HepG2 (cell line): ENCODE measurements around the gene SIKE1. TPM values are rescaled to one million over a fixed set of nuclear protein-coding genes. Genes with fewer than 3 reads are reported as not detected.
A peak's percentile ranks its signal among the peaks of the same experiment; 100 is the strongest.

Source experiments
- EZH2 ChIP-seq: conservative IDR thresholded peaks from 2 replicates; pipeline ENCODE4 v1.6.1; 2012; ENCODE audit warnings: mild to moderate bottlenecking, low read depth, low read length, moderate library complexity
- FOXM1 ChIP-seq: sonication (generic); formaldehyde crosslinking; IDR thresholded peaks from 2 replicates; pipeline ENCODE4 v1.5.0; 2020; ENCODE audit warnings: missing genetic modification reagents
- HNRNPH1 ChIP-seq: fragments of 200-400 bp; formaldehyde crosslinking; optimal IDR thresholded peaks from 2 replicates; pipeline ENCODE3; 2017; ENCODE audit warnings: mild to moderate bottlenecking, low read depth, low read length
- MAFF ChIP-seq: IDR thresholded peaks from 2 replicates; pipeline ENCODE4 v1.6.1; 2011; ENCODE audit warnings: low read depth, low read length, improper control_type of control experiment
- MED13 ChIP-seq: sonication (generic); formaldehyde crosslinking; IDR thresholded peaks from 2 replicates; pipeline ENCODE4 v1.5.0; 2020; ENCODE audit warnings: missing genetic modification reagents
- RXRB ChIP-seq: IDR thresholded peaks from 2 replicates; pipeline ENCODE4 v1.6.1; 2016; ENCODE audit warnings: borderline replicate concordance, missing genetic modification reagents, missing compliant biosample characterization
- SNAPC4 ChIP-seq: sonication (generic); formaldehyde crosslinking; IDR thresholded peaks from 2 replicates; pipeline ENCODE4 v1.4.0; 2020; ENCODE audit warnings: mild to moderate bottlenecking, missing genetic modification reagents
- SRSF4 ChIP-seq: fragments of 200-400 bp; formaldehyde crosslinking; IDR thresholded peaks from one replicate; pipeline ENCODE4 v1.6.1; 2018; ENCODE audit warnings: mild to moderate bottlenecking, low read depth, low read length, moderate library complexity; ENCODE audit not compliant: poor library complexity, severe bottlenecking
- SRY ChIP-seq: sonication (generic); formaldehyde crosslinking; IDR thresholded peaks from 2 replicates; pipeline ENCODE4 v1.8.0; 2022; ENCODE audit warnings: mild to moderate bottlenecking, missing genetic modification reagents
- XBP1 ChIP-seq: sonication (generic); formaldehyde crosslinking; IDR thresholded peaks from 2 replicates; pipeline ENCODE4 v1.5.0; 2020; ENCODE audit warnings: missing genetic modification reagents
- ZBTB4 ChIP-seq: sonication (generic); formaldehyde crosslinking; IDR thresholded peaks from 2 replicates; pipeline ENCODE4 v1.4.0; 2020; ENCODE audit warnings: missing genetic modification reagents, mild to moderate bottlenecking, borderline replicate concordance
- ZNF276 ChIP-seq: sonication (generic); formaldehyde crosslinking; IDR thresholded peaks from 2 replicates; pipeline ENCODE4 v1.4.0; 2020; ENCODE audit warnings: mild to moderate bottlenecking, low read depth, missing genetic modification reagents
- ZNF543 ChIP-seq: sonication (generic); formaldehyde crosslinking; IDR thresholded peaks from 2 replicates; pipeline ENCODE4 v1.4.0; 2020; ENCODE audit warnings: mild to moderate bottlenecking, missing genetic modification reagents
- ZNF549 ChIP-seq: sonication (generic); formaldehyde crosslinking; IDR thresholded peaks from 2 replicates; pipeline ENCODE4 v1.5.0; 2020; ENCODE audit warnings: missing genetic modification reagents
- ZNF597 ChIP-seq: sonication (generic); formaldehyde crosslinking; IDR thresholded peaks from 2 replicates; pipeline ENCODE4 v1.5.0; 2020; ENCODE audit warnings: missing genetic modification reagents
- polyA plus RNA-seq, 8 experiments: library from polyadenylated mRNA; depleted of rRNA in 3 of 8; stranded (reverse) in 7 of 8; unstranded in 1 of 8; fragments of >200 nt; fragmentation: Illumina TruSeq in 4 of 8; extraction: Trizol in 4 of 8; gene quantifications; 2 replicates each; pipeline versions ENCODE4 v1.2.1 to v1.2.3, GENCODE V29; 2011 to 2016; ENCODE audit warnings: low read depth in 4 of 8, missing spikeins in 1 of 8, mixed read lengths in 1 of 8; ENCODE audit not compliant: insufficient read depth in 1 of 8
- total RNA-seq, 5 experiments: library from RNA; depleted of rRNA; stranded (reverse); fragments of >200 nt; fragmentation: Illumina TruSeq; extraction: Trizol; gene quantifications; 2 replicates each; pipeline ENCODE4 v1.2.3, GENCODE V29; 2016; ENCODE audit warnings: low read depth in 1 of 5

The SIKE1 gene
- total and polyA plus RNA-seq, 2 of the 13 experiments (the other 11 are each of a cell fraction or from before 2014, with no cell fraction given) = 36.5 to 58.4 TPM

GRCh38 chr1:114780344-114781226 lies at the start of gene SIKE1 (continued):
- TF ChIP-seq RXRB (CRISPR knock-in tag) (peak; percentile 75), SRSF4 (no peak), SRY (CRISPR knock-in tag) (peak; percentile 86), ZNF549 (CRISPR knock-in tag) (no peak), MED13 (0 out of 2 replicates have a peak, but pooled peaks have one; percentile 27), FOXM1 (CRISPR knock-in tag) (no peak), ZBTB4 (CRISPR knock-in tag) (peak; percentile 65; the same call in 1 of the 2 replicates), SNAPC4 (CRISPR knock-in tag) (no peak), ZNF543 (CRISPR knock-in tag) (peak; percentile 49; the same call in 1 of the 2 replicates), MAFF (peak; percentile 6; the same call in 1 of the 2 replicates), ZNF276 (CRISPR knock-in tag) (no peak), EZH2 (no peak), HNRNPH1 (no peak), ZNF597 (CRISPR knock-in tag) (no peak), XBP1 (CRISPR knock-in tag) (no peak)
